K562 (cell line): ENCODE measurements around the gene LONRF2. TPM values are rescaled to one million over a fixed set of nuclear protein-coding genes. Genes with fewer than 3 reads are reported as not detected.

Source experiments
- CBFA2T2 ChIP-seq: fragments of 450-650 bp; conservative IDR thresholded peaks from 2 replicates; pipeline ENCODE4 v1.6.1; 2017; ENCODE audit warnings: mild to moderate bottlenecking
- CBFB ChIP-seq: sonication (generic); formaldehyde crosslinking; IDR thresholded peaks from 2 replicates; pipeline ENCODE4 v1.4.0; 2020; ENCODE audit warnings: mild to moderate bottlenecking, missing genetic modification reagents
- E4F1 ChIP-seq: fragments of 250-450 bp; sonication (Bioruptor Pico); IDR thresholded peaks from 2 replicates; pipeline ENCODE4 v1.5.0; 2021; ENCODE audit warnings: mild to moderate bottlenecking, borderline replicate concordance
- EWSR1 ChIP-seq: fragments of 450-650 bp; IDR thresholded peaks from 2 replicates; pipeline ENCODE4 v1.6.1; 2018; ENCODE audit warnings: borderline replicate concordance, mild to moderate bottlenecking, low read depth, moderate library complexity; ENCODE audit not compliant: partially characterized antibody
- LCOR ChIP-seq: sonication (generic); formaldehyde crosslinking; IDR thresholded peaks from 2 replicates; pipeline ENCODE4 v1.8.0; 2022; ENCODE audit warnings: mild to moderate bottlenecking, missing genetic modification reagents
- NBN ChIP-seq: fragments of 450-650 bp; IDR thresholded peaks from 2 replicates; pipeline ENCODE4 v1.6.1; 2016; ENCODE audit warnings: low read depth, mild to moderate bottlenecking
- NCOA4 ChIP-seq: fragments of 450-650 bp; IDR thresholded peaks from 2 replicates; pipeline ENCODE4 v1.6.1; 2018; ENCODE audit warnings: mild to moderate bottlenecking; ENCODE audit not compliant: partially characterized antibody
- RAD51 ChIP-seq: fragments of 450-650 bp; IDR thresholded peaks from 2 replicates; pipeline ENCODE4 v1.7.1; 2016; ENCODE audit warnings: low read depth, mild to moderate bottlenecking, borderline replicate concordance
- RBM15 ChIP-seq: fragments of 200-400 bp; formaldehyde crosslinking; IDR thresholded peaks from 2 replicates; pipeline ENCODE4 v1.6.1; 2018; ENCODE audit warnings: mild to moderate bottlenecking, low read length, moderate library complexity; ENCODE audit not compliant: insufficient read depth
- SMARCC2 ChIP-seq: fragments of 450-650 bp; IDR thresholded peaks from 2 replicates; pipeline ENCODE4 v1.6.1; 2017; ENCODE audit warnings: antibody characterized with exemption, moderate library complexity, mild to moderate bottlenecking, low read depth
- TCF7L2 ChIP-seq: fragments of 150-350 bp; IDR thresholded peaks from 2 replicates; pipeline ENCODE4 v1.6.1; 2016; ENCODE audit warnings: low read depth, mild to moderate bottlenecking, low read length, moderate library complexity
- XRCC4 ChIP-seq: IDR thresholded peaks from one replicate; pipeline ENCODE4 v1.6.1; 2011; ENCODE audit not compliant: insufficient read depth, insufficient read length; ENCODE audit errors: extremely low read depth
- polyA plus RNA-seq, 8 experiments: library from polyadenylated mRNA; depleted of rRNA in 4 of 8; stranded (reverse) in 5 of 8; unstranded in 3 of 8; fragments of >200 nt; fragmentation: Nextera tagmentation in 2 of 8; fragmentation: Illumina TruSeq in 1 of 8; extraction: Ambion mirVana in 2 of 8; extraction: Trizol in 1 of 8; gene quantifications; 2 replicates each; pipeline versions ENCODE4 v1.2.1 to v1.2.3, GENCODE V29; 2011 to 2014; ENCODE audit warnings: inconsistent platforms in 1 of 8, missing spikeins in 1 of 8
- total RNA-seq, 7 experiments: library from RNA; depleted of rRNA in 6 of 7; stranded (reverse); fragments of >200 nt in 6 of 7; fragmentation: Illumina TruSeq in 2 of 7; extraction: Trizol in 2 of 7; gene quantifications; 2 replicates each; pipeline versions ENCODE4 v1.2.1 to v1.2.3, GENCODE V29; 2011 to 2021; ENCODE audit warnings: low replicate concordance in 1 of 7
- TF ChIP-seq, protein P1 (sequence below), 2 experiments: fragments of 450-650 bp; IDR thresholded peaks; 2 replicates each; pipeline ENCODE4 v1.6.1; 2016; ENCODE audit warnings: mild to moderate bottlenecking in 2 of 2, borderline replicate concordance in 1 of 2, low read depth in 1 of 2, moderate library complexity in 1 of 2

Gene LONRF2
- total and polyA plus RNA-seq, 9 of the 15 experiments (the other 6 are each of a cell fraction or from before 2014, with no cell fraction given) = 0.35 to 5.0 (median 2.7) TPM

DNA sequence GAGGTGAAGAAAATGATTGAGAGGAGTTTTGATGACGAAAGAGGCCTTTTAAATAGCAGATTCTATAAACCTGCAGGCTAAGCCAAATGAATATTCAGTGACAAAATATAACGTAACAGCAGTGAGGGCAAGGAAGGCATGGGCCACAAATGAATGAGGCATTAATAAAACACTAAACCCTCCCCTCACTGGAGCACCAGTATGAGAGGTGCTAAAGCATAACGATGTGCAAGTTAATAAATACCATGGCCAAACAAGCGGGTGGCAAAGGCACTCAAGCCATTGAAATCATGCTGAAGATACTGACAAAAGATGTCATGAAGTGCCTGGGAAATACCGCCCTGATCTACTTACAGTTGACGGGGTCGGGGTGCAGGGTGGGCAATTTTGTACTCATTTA is 30.2 kb upstream of the LONRF2 start (continued):
- TF ChIP-seq, protein P1, sequence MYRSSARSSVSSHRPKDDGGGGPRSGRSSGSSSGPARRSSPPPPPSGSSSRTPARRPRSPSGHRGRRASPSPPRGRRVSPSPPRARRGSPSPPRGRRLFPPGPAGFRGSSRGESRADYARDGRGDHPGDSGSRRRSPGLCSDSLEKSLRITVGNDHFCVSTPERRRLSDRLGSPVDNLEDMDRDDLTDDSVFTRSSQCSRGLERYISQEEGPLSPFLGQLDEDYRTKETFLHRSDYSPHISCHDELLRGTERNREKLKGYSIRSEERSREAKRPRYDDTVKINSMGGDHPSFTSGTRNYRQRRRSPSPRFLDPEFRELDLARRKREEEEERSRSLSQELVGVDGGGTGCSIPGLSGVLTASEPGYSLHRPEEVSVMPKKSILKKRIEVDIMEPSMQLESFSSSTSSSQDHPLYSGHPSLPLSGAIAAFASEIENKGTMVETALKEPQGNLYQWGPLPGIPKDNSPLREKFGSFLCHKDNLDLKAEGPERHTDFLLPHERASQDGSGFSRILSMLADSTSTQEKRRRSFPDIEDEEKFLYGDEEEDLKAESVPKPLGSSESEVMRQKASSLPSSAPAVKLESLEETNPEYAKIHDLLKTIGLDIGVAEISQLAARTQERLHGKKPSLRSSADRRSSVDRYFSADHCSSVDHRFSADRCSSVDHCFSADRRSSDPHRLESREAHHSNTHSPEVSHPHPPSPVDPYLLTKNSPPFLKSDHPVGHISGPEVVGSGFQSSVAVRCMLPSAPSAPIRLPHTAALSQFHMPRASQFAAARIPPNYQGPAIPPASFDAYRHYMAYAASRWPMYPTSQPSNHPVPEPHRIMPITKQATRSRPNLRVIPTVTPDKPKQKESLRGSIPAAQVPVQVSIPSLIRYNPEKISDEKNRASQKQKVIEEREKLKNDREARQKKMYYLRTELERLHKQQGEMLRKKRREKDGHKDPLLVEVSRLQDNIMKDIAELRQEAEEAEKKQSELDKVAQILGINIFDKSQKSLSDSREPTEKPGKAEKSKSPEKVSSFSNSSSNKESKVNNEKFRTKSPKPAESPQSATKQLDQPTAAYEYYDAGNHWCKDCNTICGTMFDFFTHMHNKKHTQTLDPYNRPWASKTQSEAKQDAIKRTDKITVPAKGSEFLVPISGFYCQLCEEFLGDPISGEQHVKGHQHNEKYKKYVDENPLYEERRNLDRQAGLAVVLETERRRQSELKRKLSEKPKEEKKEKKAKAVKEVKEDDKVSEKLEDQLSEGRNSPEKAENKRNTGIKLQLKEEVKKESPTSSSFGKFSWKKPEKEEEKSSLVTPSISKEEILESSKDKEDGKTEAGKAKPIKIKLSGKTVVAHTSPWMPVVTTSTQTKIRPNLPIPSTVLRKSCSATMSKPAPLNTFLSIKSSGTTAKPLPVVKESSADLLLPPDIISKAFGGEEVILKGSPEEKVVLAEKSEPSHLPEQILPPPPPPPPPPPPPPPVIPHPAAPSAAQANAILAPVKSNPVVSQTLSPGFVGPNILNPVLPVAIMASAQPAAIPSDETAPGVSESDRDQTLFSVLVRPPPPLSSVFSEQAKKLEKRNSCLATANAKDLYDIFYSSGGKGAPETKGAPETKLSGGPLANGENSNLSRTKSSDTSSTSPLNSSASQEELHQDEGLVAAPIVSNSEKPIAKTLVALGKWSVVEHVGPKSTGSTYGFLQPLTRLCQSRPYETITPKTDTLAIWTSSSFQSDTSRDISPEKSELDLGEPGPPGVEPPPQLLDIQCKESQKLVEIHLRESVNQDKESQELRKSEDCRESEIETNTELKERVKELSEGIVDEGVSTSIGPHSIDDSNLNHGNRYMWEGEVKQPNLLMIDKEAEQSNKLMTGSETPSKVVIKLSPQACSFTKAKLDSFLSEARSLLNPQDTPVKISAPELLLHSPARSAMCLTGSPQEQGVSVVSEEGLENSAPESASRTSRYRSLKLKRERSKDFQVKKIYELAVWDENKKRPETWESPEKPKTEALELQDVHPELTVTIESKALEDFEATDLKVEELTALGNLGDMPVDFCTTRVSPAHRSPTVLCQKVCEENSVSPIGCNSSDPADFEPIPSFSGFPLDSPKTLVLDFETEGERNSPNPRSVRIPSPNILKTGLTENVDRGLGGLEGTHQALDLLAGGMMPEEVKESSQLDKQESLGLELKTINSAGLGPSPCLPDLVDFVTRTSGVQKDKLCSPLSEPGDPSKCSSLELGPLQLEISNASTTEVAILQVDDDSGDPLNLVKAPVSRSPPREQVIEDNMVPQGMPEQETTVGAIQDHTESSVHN (IDR thresholded peaks at IDR 0.05; ENCODE audit: borderline replicate concordance in 1 of 2, low read depth in 1 of 2) = no peak
- TF ChIP-seq EWSR1 (no peak), SMARCC2 (no peak), XRCC4 (no peak), TCF7L2 (no peak), RBM15 (no peak), LCOR (CRISPR knock-in tag) (no peak), RAD51 (no peak), CBFB (no peak), CBFA2T2 (no peak), NCOA4 (no peak), NBN (no peak), E4F1 (CRISPR knock-in tag) (no peak)
